HG03280 (cell line): ENCODE measurements around the gene NAALADL2.
"Not testable (repeated sequence)": the region's sequence is repeated elsewhere in the genome, so short reads cannot be mapped to it uniquely, and the experiment has no call there.

Experiments
- ATAC-seq: cut with Tn5 transposase; IDR thresholded peaks from one replicate; pipeline ENCODE4 v1.9.1; 2021; ENCODE audit warnings: mild to moderate bottlenecking, moderate library complexity; ENCODE audit not compliant: unreplicated experiment

The NAALADL2 gene

GRCh38 chr3:175713268-175713667 lies 854.1 kb downstream of the NAALADL2 start:
- no peak for ATAC-seq

- ATAC-seq: no peak
Measured at GRCh38 chr3:175716446-175716845, 857.3 kb downstream of the NAALADL2 start.

- no peak for ATAC-seq
Measured at GRCh38 chr3:175726228-175726627, 867.1 kb downstream of the NAALADL2 start.

GRCh38 chr3:175728566-175728965 lies 869.4 kb downstream of the NAALADL2 start:
- ATAC-seq: no peak

GRCh38 chr3:175729466-175729865 lies 870.3 kb downstream of the NAALADL2 start:
- ATAC-seq: no peak

GRCh38 chr3:175731543-175731942 lies 872.4 kb downstream of the NAALADL2 start:
- no peak for ATAC-seq

GRCh38 chr3:175732017-175732416 lies 872.9 kb downstream of the NAALADL2 start:
- no peak for ATAC-seq

- no peak for ATAC-seq
Measured at GRCh38 chr3:175735866-175736265, 876.7 kb downstream of the NAALADL2 start.

- no peak for ATAC-seq
Measured at GRCh38 chr3:175737646-175738572, 878.8 kb downstream of the NAALADL2 start.

- no peak for ATAC-seq
Measured at GRCh38 chr3:175741951-175742350, 882.8 kb downstream of the NAALADL2 start.

GRCh38 chr3:175743733-175744400 lies 884.7 kb downstream of the NAALADL2 start:
- no peak for ATAC-seq

GRCh38 chr3:175746308-175746707 lies 887.2 kb downstream of the NAALADL2 start:
- ATAC-seq: no peak

- ATAC-seq: no peak
Measured at GRCh38 chr3:175748087-175748730, 889.1 kb downstream of the NAALADL2 start.

- no peak for ATAC-seq
Measured at GRCh38 chr3:175749981-175750380, 890.8 kb downstream of the NAALADL2 start.

- ATAC-seq: no peak
Measured at GRCh38 chr3:175751089-175751488, 892.0 kb downstream of the NAALADL2 start.

- no peak for ATAC-seq
Measured at GRCh38 chr3:175763948-175764347, 904.8 kb downstream of the NAALADL2 start.

- ATAC-seq: no peak
Measured at GRCh38 chr3:175764722-175765121, 905.6 kb downstream of the NAALADL2 start.

- no peak for ATAC-seq
Measured at GRCh38 chr3:175770426-175770825, 911.3 kb downstream of the NAALADL2 start.

GRCh38 chr3:175777495-175777894 lies 918.4 kb downstream of the NAALADL2 start:
- ATAC-seq: no peak

GRCh38 chr3:175777965-175778364 lies 918.8 kb downstream of the NAALADL2 start:
- no peak for ATAC-seq

- ATAC-seq: no peak
Measured at GRCh38 chr3:175778994-175779393, 919.9 kb downstream of the NAALADL2 start.

- ATAC-seq: not testable (repeated sequence)
Measured at GRCh38 chr3:175787109-175787508, 928.0 kb downstream of the NAALADL2 start.
